Mesendoderm (in vitro differentiated cells): ENCODE data around the gene RASA3.

Experiments
- DNase-seq: peaks from one replicate; pipeline ENCODE4 v3.0.0; 2013
- H2AK5ac ChIP-seq: 2 replicates; pipeline ENCODE4 v1.6.1; 2013; ENCODE audit warnings: low read length, inconsistent platforms
- H2BK120ac ChIP-seq: 2 replicates; pipeline ENCODE4 v1.6.1; 2013; ENCODE audit warnings: low read depth, mild to moderate bottlenecking, low read length, moderate library complexity, mixed read lengths
- H2BK15ac ChIP-seq: replicated peaks from 2 replicates; pipeline ENCODE4 v1.6.1; 2013; ENCODE audit warnings: low read depth, mild to moderate bottlenecking, moderate library complexity
- H2BK5ac ChIP-seq: 2 replicates; pipeline ENCODE4 v1.6.1; 2013; ENCODE audit warnings: low read length, inconsistent platforms
- H3K18ac ChIP-seq: 2 replicates; pipeline ENCODE4 v1.6.1; 2013; ENCODE audit warnings: mild to moderate bottlenecking, low read length, mixed read lengths
- H3K23ac ChIP-seq: one replicate; pipeline ENCODE4 v1.6.1; 2013; ENCODE audit warnings: low read length
- H3K27ac ChIP-seq: 2 replicates; pipeline ENCODE4 v1.5.1; 2013; ENCODE audit warnings: low read depth, mild to moderate bottlenecking, inconsistent platforms, low read length, moderate library complexity
- H3K27me3 ChIP-seq: 2 replicates; pipeline ENCODE4 v1.6.1; 2013; ENCODE audit warnings: low read length, control low read depth, mild to moderate bottlenecking, inconsistent platforms; ENCODE audit not compliant: insufficient read depth, poor library complexity
- H3K36me3 ChIP-seq: 2 replicates; pipeline ENCODE4 v1.6.1; 2013; ENCODE audit warnings: low read length, inconsistent platforms; ENCODE audit not compliant: control insufficient read depth, insufficient read depth
- H3K4ac ChIP-seq: one replicate; pipeline ENCODE4 v1.6.1; 2013; ENCODE audit warnings: low read depth, mild to moderate bottlenecking, low read length, moderate library complexity
- H3K4me1 ChIP-seq: 2 replicates; pipeline ENCODE4 v1.6.1; 2013; ENCODE audit warnings: low read depth, low read length, inconsistent platforms; ENCODE audit not compliant: control insufficient read depth
- H3K4me2 ChIP-seq: 2 replicates; pipeline ENCODE4 v1.6.1; 2013; ENCODE audit warnings: low read length
- H3K4me3 ChIP-seq: 2 replicates; pipeline ENCODE4 v1.5.1; 2013; ENCODE audit warnings: mild to moderate bottlenecking, low read length
- H3K56ac ChIP-seq: one replicate; pipeline ENCODE4 v1.6.1; 2013; ENCODE audit warnings: low read length
- H3K79me1 ChIP-seq: 2 replicates; pipeline ENCODE4 v1.6.1; 2013; ENCODE audit warnings: low read length, inconsistent platforms
- H3K79me2 ChIP-seq: 2 replicates; pipeline ENCODE4 v1.6.1; 2013; ENCODE audit warnings: mild to moderate bottlenecking, low read length; ENCODE audit not compliant: control insufficient read depth, insufficient read depth
- H3K9ac ChIP-seq: 2 replicates; pipeline ENCODE4 v1.6.1; 2013; ENCODE audit warnings: low read length, inconsistent platforms
- H4K5ac ChIP-seq: one replicate; pipeline ENCODE4 v1.6.1; 2013; ENCODE audit warnings: low read length
- H4K8ac ChIP-seq: one replicate; pipeline ENCODE4 v1.6.1; 2013; ENCODE audit warnings: low read depth, mild to moderate bottlenecking, control low read depth, low read length, moderate library complexity
- WGBS: extraction: QIAGEN DNeasy Blood & Tissue Kit; methylation state at CpG from one replicate; pipeline ENCODE4 v1.1.7; 2013; ENCODE audit warnings: low lambda C conversion rate, missing lambda C conversion rate; ENCODE audit not compliant: insufficient coverage; ENCODE audit errors: extremely low coverage; 5-methylcytosine and 5-hydroxymethylcytosine counted together

Gene RASA3

GRCh38 chr13:114046431-114046975, 85.9 kb downstream of the RASA3 start:
- H3K23ac ChIP-seq = no peak overlapping the region
- DNase-seq = no peak
- H3K4ac ChIP-seq = no peak overlapping the region
- no peak overlapping the region for H3K18ac ChIP-seq
- H3K36me3 ChIP-seq = no peaks in the 10 kb centered on the region
- no CpG with 5 or more reads among the region's 14 CpGs for WGBS
- H3K27me3 ChIP-seq = no peaks in the 10 kb centered on the region
- no peaks in the 10 kb centered on the region for H3K79me2 ChIP-seq
- no peak overlapping the region for H3K4me3 ChIP-seq
- H4K5ac ChIP-seq = no peak overlapping the region
- H4K8ac ChIP-seq = no peak overlapping the region
- no peak overlapping the region for H3K4me2 ChIP-seq
- peaks cover under 1% of the 10 kb centered on the region for H3K79me1 ChIP-seq
- H3K4me1 ChIP-seq = no peaks in the 10 kb centered on the region
- H2BK120ac ChIP-seq = no peak overlapping the region
- no peak overlapping the region for H3K9ac ChIP-seq
- no peak overlapping the region for H3K27ac ChIP-seq
- no peak overlapping the region for H2BK5ac ChIP-seq
- H3K56ac ChIP-seq = no peak overlapping the region
- no peak overlapping the region for H2AK5ac ChIP-seq
- no peak overlapping the region for H2BK15ac ChIP-seq

GRCh38 chr13:114045113-114045735, 87.2 kb downstream of the RASA3 start:
- no peak for DNase-seq
- H3K27ac ChIP-seq = peak overlapping the region; percentile 10
- H2AK5ac ChIP-seq = no peak overlapping the region
- no peak overlapping the region for H3K56ac ChIP-seq
- H3K4me2 ChIP-seq = no peak overlapping the region
- H3K4ac ChIP-seq = no peak overlapping the region
- H2BK5ac ChIP-seq = no peak overlapping the region
- no peak overlapping the region for H3K23ac ChIP-seq
- H2BK120ac ChIP-seq = no peak overlapping the region
- no peaks in the 10 kb centered on the region for H3K36me3 ChIP-seq
- WGBS = no CpG with 5 or more reads among the region's 21 CpGs
- H3K79me1 ChIP-seq = peaks cover 2% of the 10 kb centered on the region
- H3K27me3 ChIP-seq = no peaks in the 10 kb centered on the region
- no peak overlapping the region for H3K18ac ChIP-seq
- H4K5ac ChIP-seq = no peak overlapping the region
- no peaks in the 10 kb centered on the region for H3K79me2 ChIP-seq
- H4K8ac ChIP-seq = no peak overlapping the region
- H3K4me1 ChIP-seq = no peaks in the 10 kb centered on the region
- H3K9ac ChIP-seq = no peak overlapping the region
- H2BK15ac ChIP-seq = no peak overlapping the region
- H3K4me3 ChIP-seq = no peak overlapping the region

- WGBS = no CpG with 5 or more reads among the region's 17 CpGs
- Histone ChIP-seq H3K27me3 (no peaks in the 10 kb centered on the region), H3K27ac (no peak overlapping the region), H3K56ac (peak overlapping the region; percentile 34), H3K79me2 (no peaks in the 10 kb centered on the region), H3K79me1 (peaks cover 2% of the 10 kb centered on the region), H3K4me1 (no peaks in the 10 kb centered on the region), H3K4me2 (no peak overlapping the region), H3K4ac (no peak overlapping the region), H3K9ac (no peak overlapping the region), H2BK5ac (no peak overlapping the region), H3K4me3 (no peak overlapping the region), H4K8ac (no peak overlapping the region), H3K23ac (no peak overlapping the region), H3K36me3 (no peaks in the 10 kb centered on the region), H2BK15ac (no peak overlapping the region), H4K5ac (no peak overlapping the region), H3K18ac (no peak overlapping the region), H2AK5ac (no peak overlapping the region), H2BK120ac (no peak overlapping the region)
- no peak for DNase-seq
Observed at GRCh38 chr13:114044486-114044885, 87.9 kb downstream of the RASA3 start.

- Histone ChIP-seq H3K23ac (no peak overlapping the region), H3K27me3 (no peaks in the 10 kb centered on the region), H3K4me3 (no peak overlapping the region), H2BK120ac (no peak overlapping the region), H3K56ac (peak overlapping the region; percentile 17), H3K36me3 (no peaks in the 10 kb centered on the region), H3K4me1 (no peaks in the 10 kb centered on the region), H3K79me2 (no peaks in the 10 kb centered on the region), H3K4me2 (no peak overlapping the region), H3K4ac (no peak overlapping the region), H3K18ac (no peak overlapping the region), H3K9ac (no peak overlapping the region), H2BK15ac (no peak overlapping the region), H4K8ac (no peak overlapping the region), H3K79me1 (peaks cover 2% of the 10 kb centered on the region), H3K27ac (no peak overlapping the region), H2AK5ac (no peak overlapping the region), H2BK5ac (no peak overlapping the region), H4K5ac (no peak overlapping the region)
- peak; percentile 94 for DNase-seq
- no CpG with 5 or more reads among the region's 37 CpGs for WGBS
Observed at GRCh38 chr13:114043421-114044053, 88.9 kb downstream of the RASA3 start.

- H2BK15ac ChIP-seq = no peak overlapping the region
- no peak overlapping the region for H4K5ac ChIP-seq
- H3K79me1 ChIP-seq = peaks cover 2% of the 10 kb centered on the region
- no peak overlapping the region for H2AK5ac ChIP-seq
- no peak overlapping the region for H2BK120ac ChIP-seq
- H2BK5ac ChIP-seq = no peak overlapping the region
- H4K8ac ChIP-seq = no peak overlapping the region
- no peak overlapping the region for H3K9ac ChIP-seq
- DNase-seq = no peak
- H3K27me3 ChIP-seq = no peaks in the 10 kb centered on the region
- no peak overlapping the region for H3K4me2 ChIP-seq
- no peaks in the 10 kb centered on the region for H3K79me2 ChIP-seq
- H3K56ac ChIP-seq = peak overlapping the region; percentile 10
- no peak overlapping the region for H3K4ac ChIP-seq
- no CpG with 5 or more reads among the region's 38 CpGs for WGBS
- no peak overlapping the region for H3K18ac ChIP-seq
- H3K36me3 ChIP-seq = no peaks in the 10 kb centered on the region
- H3K4me1 ChIP-seq = no peaks in the 10 kb centered on the region
- no peak overlapping the region for H3K4me3 ChIP-seq
- no peak overlapping the region for H3K27ac ChIP-seq
- H3K23ac ChIP-seq = no peak overlapping the region
Observed at GRCh38 chr13:114042066-114042815, 90.2 kb downstream of the RASA3 start.
